GM18507 (cell line): Measurements from ENCODE around the gene C19orf73.
A peak's percentile ranks its signal among the peaks of the same experiment; 100 is the strongest.
"Not testable (repeated sequence)": the region's sequence is repeated elsewhere in the genome, so short reads cannot be mapped to it uniquely, and the experiment has no call there.

Experiments
- DNase-seq: peaks from one replicate; pipeline ENCODE4 v3.0.0; 2011; ENCODE audit warnings: low read depth; ENCODE audit not compliant: insufficient read length; ENCODE audit errors: extremely low spot score
- FAIRE-seq: peaks from 2 replicates; lab custom pipeline; 2011; peaks lifted over from hg19 to GRCh38; lab: Jason Lieb, UNC

C19orf73 gene

GRCh38 chr19:49149652-49150105 lies 30.7 kb upstream of the C19orf73 start:
- no peak for DNase-seq

DNA sequence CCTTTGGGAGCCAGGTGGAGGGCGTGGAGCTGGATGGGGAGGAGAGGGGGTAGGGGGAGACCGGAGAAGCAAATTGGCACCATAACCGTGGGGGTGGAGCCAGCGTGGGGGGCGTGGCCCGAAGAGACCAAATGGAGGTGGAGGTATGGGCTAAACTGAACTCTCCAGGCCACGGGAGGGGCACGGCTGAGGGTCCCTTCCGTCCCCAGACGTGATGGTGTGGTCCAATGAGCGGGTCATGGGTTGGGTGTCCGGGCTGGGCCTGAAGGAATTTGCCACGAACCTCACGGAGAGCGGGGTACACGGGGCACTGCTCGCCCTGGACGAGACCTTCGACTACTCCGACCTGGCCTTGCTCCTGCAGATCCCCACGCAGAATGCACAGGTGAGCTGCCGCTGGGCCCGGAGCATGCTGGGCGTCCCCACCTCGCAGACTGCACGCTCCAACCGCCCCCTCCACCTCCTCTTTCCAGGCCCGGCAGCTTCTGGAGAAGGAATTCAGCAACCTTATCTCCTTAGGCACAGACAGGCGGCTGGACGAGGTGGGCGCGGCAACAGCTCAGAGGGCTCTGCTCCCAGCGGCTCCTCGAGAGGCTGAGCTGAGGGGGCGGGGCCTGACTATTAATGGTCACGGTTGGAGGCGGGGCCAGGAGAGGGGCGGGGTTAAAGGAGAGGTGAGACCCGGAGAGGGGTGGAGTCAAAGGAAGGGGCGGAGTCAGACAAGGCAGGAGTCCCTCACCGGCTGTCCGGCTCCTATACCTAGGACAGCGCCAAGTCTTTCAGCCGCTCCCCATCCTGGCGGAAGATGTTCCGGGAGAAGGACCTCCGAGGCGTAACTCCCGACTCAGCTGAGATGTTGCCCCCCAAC lies 30.1 kb upstream of the C19orf73 start:
- DNase-seq (peak; percentile 63), FAIRE-seq (peak; percentile 31)

More at GRCh38 chr19:49149652-49150105, 30.7 kb upstream of the C19orf73 start:
- FAIRE-seq, result no peak

DNA sequence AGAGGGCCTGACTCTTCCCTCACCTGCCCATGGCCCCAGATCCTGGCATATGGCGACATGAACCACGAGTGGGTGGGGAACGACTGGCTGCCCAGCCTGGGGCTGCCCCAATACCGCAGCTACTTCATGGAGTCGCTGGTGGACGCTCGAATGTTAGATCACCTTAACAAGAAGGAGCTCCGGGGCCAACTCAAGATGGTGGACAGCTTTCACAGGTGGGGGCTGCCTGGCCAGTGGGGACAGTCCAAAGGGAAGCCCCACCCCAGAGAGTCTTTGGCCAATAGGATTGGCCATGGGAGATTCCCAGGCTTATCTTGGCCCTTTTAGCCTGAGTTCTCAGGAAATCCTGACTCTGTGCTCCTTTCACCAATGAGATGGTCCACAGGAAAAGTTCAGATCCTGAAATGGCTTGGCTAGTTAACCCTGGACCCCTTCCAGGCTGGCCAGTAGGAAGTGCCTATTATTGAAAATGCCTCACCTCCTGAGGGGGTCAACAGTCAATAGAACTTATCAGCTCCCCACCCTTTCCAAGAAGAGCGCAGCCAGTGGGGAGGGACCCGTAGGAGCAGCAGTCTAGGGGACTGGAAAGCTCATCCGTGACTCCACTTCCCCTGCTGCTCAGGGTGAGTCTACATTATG lies 29.2 kb upstream of the C19orf73 start:
- FAIRE-seq (no peak), DNase-seq (no peak)

GRCh38 chr19:49146408-49146770 lies 27.4 kb upstream of the C19orf73 start:
- not testable (repeated sequence) for FAIRE-seq, DNase-seq

DNA sequence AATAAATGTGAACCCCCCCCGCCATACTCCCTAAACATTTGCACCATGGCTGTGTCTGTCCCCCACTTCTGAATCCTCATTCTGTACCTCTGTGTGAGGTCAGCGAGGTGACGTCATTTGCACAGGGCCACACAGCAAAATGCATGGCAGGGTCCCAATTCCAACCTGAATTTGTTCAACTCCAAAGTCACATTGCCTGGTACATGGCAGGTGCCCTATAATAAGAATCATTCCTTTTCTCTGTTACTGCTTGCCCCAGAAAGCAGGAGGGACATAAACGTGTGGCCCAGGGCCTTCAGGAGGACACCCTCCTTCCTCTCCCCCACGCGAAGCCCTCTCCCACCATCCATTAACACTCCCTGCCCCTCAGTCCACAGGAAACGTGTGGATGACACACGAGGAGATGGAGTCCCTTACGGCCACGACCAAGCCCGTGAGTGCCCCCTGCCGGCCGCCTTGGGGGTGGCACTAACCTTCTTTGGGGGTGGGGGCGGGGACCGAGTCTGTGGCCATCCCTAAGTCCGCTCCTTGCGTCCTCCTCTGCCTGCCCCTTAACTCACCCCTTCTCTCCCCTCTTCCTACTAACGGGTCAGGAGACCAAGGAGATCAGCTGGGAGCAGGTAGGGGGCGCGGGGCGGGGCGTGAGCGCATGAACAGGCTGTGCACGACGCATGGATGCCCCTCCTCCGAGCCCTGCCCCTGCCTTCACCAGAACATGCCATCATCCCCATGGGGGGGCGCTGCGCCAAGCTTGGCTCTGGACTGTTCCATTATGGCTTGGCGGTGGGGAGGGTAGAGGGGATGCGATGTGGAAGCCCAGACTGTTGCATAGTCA lies 26.8 kb upstream of the C19orf73 start:
- peak; percentile 67 for DNase-seq
- no peak for FAIRE-seq

GRCh38 chr19:49142866-49143335 lies 24.0 kb upstream of the C19orf73 start:
- FAIRE-seq (no peak), DNase-seq (no peak)

DNA sequence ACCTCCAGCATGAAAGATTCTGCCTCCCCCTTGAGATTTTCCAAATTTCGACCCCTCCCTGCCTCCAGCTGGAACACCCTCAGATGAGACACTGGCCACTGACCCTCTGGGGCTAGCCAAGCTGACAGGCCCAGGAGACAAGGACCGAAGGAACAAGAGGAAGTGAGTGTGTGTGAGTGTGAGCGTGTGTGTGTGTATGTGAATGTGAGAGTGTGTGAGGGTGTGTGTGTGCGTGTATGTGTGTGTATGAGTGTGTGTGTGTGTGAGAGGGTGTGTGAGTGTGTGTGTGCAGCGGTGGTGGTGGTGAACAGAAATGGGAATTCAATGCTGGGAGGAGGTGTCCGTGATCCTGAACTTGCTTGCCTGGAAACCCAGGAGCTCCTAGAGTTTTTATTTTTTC lies 22.4 kb upstream of the C19orf73 start:
- DNase-seq (no peak), FAIRE-seq (no peak)

GRCh38 chr19:49140951-49141350 lies 22.0 kb upstream of the C19orf73 start:
- FAIRE-seq (no peak), DNase-seq (no peak)

DNA sequence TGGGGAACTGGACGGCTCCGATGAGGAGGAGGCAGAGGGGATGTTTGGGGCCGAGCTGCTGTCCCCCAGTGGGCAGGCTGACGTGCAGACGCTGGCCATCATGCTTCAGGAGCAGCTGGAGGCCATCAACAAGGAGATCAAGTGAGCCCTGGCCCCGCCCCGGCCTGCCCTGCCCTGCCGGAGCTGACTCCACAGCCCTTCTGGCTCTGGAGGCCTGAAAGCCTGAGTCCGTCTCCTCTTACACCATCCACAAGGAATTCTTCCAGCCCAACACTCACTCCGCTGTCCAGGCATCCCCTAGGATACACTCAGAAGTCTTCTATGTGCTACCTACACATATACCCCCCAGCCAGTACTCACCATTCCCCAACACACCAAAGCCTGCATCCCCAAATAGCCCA lies 17.8 kb upstream of the C19orf73 start:
- DNase-seq, result no peak

DNA sequence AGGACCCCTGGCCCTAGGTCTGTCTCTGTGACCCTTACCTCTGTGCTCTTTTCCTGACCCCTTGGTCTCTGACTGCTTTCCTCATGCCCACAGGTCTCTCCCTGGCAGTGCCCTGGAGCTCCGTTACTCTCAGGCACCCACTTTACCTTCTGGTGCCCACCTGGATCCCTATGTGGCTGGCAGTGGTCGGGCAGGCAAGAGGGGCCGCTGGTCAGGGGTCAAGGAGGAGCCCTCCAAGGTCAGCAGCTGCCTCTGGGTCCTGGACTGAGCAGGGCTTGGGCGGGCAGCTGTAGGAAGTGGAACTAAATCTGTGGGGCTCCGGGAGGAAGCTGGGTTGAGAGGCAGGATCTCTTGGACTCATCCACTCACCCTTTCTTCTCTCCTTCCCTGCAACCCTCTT lies 16.7 kb upstream of the C19orf73 start:
- DNase-seq (no peak), FAIRE-seq (no peak)

More for the DNA sequence above, 17.8 kb upstream of the C19orf73 start:
- no peak for FAIRE-seq

DNA sequence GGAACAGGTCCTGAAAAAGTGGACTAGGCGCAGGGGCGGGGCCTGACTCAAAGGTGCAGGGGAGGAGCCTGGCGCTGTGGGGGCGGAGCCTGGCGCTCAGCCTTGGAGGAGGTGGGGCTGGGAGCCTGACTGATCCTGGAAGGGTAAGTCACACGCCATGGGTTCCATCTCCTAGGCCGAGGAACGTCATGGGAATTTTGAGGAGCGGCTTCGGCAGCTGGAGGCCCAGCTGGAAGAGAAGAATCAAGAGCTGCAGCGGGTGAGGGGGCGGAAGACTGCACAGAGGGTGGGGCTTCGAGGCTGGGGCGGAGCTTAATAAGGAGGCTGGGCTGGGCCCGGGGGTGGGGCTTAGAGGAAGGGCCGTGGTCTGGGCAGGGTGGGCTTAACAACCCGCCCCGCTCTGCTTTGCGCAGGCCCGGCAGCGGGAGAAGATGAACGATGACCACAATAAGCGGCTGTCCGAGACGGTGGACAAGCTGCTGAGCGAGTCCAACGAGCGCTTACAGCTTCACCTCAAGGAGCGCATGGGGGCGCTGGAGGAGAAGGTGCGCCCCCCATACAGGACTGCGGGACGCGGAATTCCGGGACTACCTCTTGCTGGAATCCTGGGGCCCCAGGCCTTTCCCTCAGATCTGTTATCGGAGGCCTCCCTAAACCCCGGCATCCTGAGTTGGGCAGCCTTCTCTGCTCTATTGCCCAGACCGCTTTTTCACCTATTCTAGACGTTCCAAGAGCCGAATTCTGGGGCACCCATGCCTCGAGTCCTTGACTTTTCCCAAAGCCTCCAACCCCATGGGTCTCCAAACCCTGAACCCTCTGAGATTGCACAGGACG lies 14.9 kb upstream of the C19orf73 start:
- DNase-seq (no peak), FAIRE-seq (no peak)

DNA sequence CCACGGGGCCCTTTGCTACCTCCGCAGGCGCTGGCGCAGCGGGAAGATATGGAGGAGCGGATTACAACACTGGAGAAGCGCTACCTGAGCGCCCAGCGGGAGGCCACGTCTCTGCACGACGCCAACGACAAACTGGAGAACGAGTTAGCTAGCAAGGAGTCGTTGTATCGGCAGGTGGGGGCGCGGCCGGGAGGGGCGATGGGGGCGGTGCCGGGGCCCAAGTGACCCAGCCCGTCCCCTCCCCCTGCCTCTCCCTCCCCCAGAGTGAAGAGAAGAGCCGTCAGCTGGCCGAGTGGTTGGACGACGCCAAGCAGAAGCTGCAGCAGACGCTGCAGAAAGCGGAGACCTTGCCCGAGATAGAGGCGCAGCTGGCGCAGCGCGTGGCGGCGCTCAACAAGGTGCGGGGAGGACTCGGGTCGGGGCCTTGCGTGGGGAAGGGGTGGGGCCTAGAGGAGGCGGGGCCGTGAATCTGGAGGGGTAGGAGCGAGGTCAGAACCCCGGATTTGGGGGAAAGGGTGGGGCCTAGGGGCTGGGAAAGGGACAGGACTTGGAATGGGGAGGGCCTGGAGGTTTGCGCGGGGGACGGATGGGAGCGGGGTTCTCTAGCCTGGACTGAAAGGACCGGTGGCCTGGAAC lies 14.1 kb upstream of the C19orf73 start:
- DNase-seq, result no peak
- no peak for FAIRE-seq

DNA sequence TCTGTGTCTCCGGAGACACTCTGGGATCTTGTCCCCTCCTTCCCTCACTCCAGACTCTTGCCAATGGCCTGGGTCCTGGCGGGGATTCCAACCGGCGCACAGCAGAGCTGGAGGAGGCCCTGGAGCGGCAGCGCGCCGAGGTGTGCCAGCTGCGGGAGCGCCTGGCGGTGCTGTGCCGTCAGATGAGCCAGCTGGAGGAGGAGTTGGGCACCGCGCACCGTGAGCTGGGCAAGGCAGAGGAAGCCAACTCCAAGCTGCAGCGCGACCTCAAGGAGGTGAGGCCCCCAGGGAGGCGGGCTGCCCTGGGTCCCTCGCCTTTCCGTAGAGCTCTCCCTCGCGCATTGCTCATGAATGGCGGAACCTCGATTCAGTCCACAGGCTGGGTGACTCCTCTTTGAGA lies 11.4 kb upstream of the C19orf73 start:
- DNase-seq (no peak), FAIRE-seq (no peak)

DNA sequence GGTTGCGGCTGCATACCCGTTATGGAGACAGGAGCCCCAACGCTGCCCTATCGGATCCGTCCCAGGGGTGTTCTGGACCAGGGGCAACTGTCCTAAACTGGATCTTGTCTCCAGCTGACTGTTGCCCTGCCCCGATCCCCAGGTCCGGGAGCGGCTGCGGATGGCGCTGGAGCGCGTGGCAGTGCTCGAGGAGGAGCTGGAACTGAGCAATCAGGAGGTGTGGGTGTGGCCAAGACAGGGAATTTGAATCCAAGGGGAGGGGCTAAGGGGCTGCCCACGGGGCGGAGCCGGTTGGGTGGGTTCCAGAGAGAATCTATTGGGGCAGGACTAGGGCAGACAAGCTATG lies 10.3 kb upstream of the C19orf73 start:
- FAIRE-seq (no peak), DNase-seq (no peak)

DNA sequence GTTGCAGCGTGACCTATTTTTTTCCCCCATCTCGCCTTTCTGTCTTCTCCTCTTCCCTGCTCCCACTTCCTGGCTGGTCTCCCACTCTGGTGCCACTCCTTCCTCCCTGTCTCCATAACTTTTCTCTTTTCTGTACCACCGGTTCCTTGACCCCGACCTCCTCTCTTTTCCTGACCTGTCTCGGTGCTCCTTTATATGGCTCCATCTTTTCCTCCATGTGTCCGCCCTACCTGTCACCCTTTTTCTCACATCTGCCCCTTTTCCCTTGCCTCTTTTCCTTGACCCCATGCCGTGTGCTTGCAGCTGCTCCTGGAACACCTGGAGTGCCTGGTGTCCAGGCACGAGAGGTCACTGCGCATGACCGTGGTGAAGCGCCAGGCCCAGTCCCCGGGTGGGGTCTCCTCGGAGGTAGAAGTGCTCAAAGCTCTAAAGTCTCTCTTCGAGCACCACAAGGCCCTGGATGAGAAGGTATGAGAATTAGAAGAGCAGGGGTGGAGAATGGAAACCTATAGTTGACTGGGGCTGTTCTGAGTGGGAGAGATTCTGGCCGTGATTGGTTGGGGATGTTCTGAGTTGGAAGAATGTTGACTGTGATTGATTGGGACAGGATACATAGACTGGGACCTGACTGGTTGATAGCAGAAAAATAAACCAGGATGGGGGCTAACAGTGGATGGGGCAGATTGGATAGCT lies 9.7 kb upstream of the C19orf73 start:
- no peak for FAIRE-seq

DNA sequence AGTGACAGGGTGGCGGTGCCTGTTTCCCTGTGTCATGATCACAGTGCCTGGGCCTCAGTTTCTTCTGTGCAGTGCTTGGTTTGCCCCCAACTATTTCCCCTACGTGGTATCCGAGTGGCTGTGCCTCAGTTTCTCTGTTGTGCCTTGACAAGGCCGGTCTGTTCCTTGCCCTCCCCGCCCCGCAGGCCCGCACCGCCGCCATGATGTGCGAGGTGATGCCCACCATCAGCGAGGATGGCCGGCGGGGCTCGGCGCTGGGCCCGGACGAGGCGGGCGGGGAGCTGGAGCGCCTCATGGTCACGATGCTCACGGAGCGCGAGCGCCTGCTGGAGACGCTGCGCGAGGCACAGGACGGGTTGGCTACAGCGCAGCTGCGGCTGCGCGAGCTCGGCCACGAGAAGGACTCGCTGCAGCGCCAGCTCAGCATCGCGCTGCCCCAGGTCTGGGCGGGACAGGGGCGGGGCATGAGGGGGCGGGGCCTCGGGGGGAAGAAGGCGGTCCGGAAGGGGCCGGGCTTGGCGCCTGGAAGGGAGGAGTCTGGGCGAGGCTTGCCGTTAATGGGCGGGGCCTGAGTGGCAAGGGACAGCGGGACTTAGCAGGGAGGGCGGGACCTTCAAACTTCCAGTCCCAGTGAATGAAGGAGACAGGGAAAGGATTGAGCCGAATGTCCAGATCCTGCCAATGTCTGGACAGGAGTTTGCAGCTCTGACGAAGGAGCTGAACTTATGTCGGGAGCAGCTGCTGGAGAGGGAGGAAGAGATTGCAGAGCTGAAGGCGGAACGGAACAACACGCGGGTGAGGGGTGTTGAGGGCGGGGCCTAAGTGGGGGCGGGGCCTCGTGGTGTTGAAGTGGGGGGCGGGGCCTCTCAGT lies 9.0 kb upstream of the C19orf73 start:
- DNase-seq, result peak; percentile 96
- FAIRE-seq, result peak; percentile 90

More for the DNA sequence above, 9.7 kb upstream of the C19orf73 start:
- no peak for DNase-seq

DNA sequence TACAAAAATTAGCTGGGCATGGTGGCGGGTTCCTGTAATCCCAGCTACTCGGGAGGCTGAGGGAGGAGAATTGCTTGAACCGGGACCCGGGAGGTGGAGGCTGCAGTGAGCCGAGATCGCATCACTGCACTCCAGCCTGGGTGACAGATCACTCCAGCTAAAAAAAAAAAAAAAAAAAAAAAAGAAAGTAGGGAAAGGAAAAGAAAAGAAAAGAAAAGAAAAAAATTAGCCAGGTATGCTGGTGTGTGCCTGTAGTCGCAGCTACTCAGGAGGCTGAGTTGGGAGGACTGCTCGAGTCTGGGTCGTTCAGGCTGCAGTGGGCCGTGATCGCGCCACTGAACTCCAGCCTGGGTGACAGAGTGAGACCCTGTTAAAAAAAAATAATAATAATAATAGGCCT lies 8.3 kb upstream of the C19orf73 start:
- FAIRE-seq, DNase-seq: not testable (repeated sequence)
